Medulla oblongata (tissue), 1 donor: ENCODE measurements around the gene ATIC.

Experiments
- DNase-seq: peaks from one replicate; pipeline ENCODE4 v3.0.0-alpha.2; 2015; ENCODE audit errors: extremely low spot score

Gene ATIC

DNA sequence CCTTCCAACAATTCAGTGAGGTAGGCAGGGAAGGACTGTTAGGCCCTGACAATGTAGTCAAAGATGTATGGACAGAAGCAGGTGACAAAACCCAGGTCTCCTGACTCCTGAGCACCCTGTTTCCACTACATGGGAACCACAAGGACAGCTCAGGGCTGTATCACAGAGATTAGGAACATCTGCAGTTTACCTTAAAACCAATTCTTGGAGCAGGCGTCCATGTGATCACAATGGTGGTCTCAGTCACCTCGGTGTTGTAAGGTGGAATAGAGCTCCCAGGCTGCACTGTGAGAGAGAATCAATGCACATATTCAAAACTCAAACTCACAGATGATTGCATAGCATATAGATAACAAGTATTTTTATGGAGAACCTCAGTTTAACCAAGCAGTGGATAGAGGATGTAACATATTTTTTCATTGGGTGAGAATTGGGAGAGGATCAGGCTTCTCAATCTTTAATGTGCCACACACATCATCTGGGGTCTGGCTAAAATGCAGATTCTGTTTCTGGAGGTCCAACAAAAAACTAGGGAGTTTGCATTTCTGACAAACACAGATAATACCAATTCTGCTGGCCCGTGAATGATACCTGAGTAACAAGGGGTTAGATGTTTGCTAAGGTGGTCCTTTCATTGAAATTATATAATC is 87.3 kb downstream of the ATIC start:
- DNase-seq: no peak
